Adrenal gland (tissue), 5 donors: ENCODE data around the gene INAFM2.

ENCODE experiments used
- CTCF ChIP-seq, 6 experiments: fragments of 450-650 bp in 4 of 6; fragments of 200-600 bp in 2 of 6; sonication (generic) in 1 of 6; IDR thresholded peaks; 1 replicate in 5 of 6; 2 replicates in 1 of 6; pipeline versions ENCODE4 v1.5.1 to v1.8.0; 2016 to 2021; ENCODE audit warnings: antibody characterized with exemption in 6 of 6, mild to moderate bottlenecking in 2 of 6, moderate library complexity in 1 of 6
- POLR2A ChIP-seq, 2 donors: fragments of 450-650 bp; IDR thresholded peaks; one replicate each; pipeline ENCODE4 v1.6.1; 2017; ENCODE audit warnings: antibody characterized with exemption in 2 of 2, mild to moderate bottlenecking in 2 of 2, moderate library complexity in 1 of 2
- donor health status: DM: no; HTN: no; CAD: no.

- no peak for TF ChIP-seq CTCF (IDR thresholded peaks at IDR 0.05)
- TF ChIP-seq POLR2A (IDR thresholded peaks at IDR 0.05) = no peak
These were observed 30.5 kb upstream of the INAFM2 start for GRCh38 chr15:40293006-40293405.
